GM12892 (cell line): ENCODE measurements around the gene CACNA1C.

Source experiments
- POLR2A ChIP-seq: IDR thresholded peaks from 2 replicates; pipeline ENCODE4 v1.6.1; 2011; ENCODE audit warnings: low read depth, low read length, control low read depth
- POLR2AphosphoS5 ChIP-seq: IDR thresholded peaks from 2 replicates; pipeline ENCODE4 v1.6.1; 2011; ENCODE audit warnings: low read depth, low read length, control low read depth
- TAF1 ChIP-seq: IDR thresholded peaks from 2 replicates; pipeline ENCODE4 v1.6.1; 2011; ENCODE audit warnings: low read depth, mild to moderate bottlenecking, control low read depth, low read length, borderline replicate concordance

- no peak for TF ChIP-seq POLR2A
- no peak for TF ChIP-seq POLR2AphosphoS5
- no peak for TF ChIP-seq TAF1
These were observed 189.4 kb downstream of the CACNA1C start for GRCh38 chr12:2242216-2242615.
